HuH-7.5 (cell line): Measurements from ENCODE around the gene RPL27A.

Experiments
- DNase-seq: peaks from one replicate; pipeline ENCODE4 v3.0.0; 2011; ENCODE audit warnings: low spot score

RPL27A gene

GRCh38 chr11:8699903-8700302, 17.3 kb downstream of the RPL27A start:
- no peak for DNase-seq

- no peak for DNase-seq
Observed at GRCh38 chr11:8701891-8702597, 19.5 kb downstream of the RPL27A start.

- no peak for DNase-seq
Observed at GRCh38 chr11:8702598-8702915, 20.0 kb downstream of the RPL27A start.

- no peak for DNase-seq
Observed at GRCh38 chr11:8704136-8704535, 21.5 kb downstream of the RPL27A start.

GRCh38 chr11:8705146-8705545, 22.6 kb downstream of the RPL27A start:
- no peak for DNase-seq

- no peak for DNase-seq
Observed at GRCh38 chr11:8706673-8707432, 24.3 kb downstream of the RPL27A start.

- no peak for DNase-seq
Observed at GRCh38 chr11:8707541-8708191, 25.1 kb downstream of the RPL27A start.

GRCh38 chr11:8709002-8709672, 26.5 kb downstream of the RPL27A start:
- DNase-seq, result no peak

GRCh38 chr11:8709777-8710176, 27.2 kb downstream of the RPL27A start:
- no peak for DNase-seq

- no peak for DNase-seq
Observed at GRCh38 chr11:8711895-8712442, 29.4 kb downstream of the RPL27A start.

GRCh38 chr11:8712506-8712905, 29.9 kb downstream of the RPL27A start:
- no peak for DNase-seq

GRCh38 chr11:8713760-8714454, 31.3 kb downstream of the RPL27A start:
- no peak for DNase-seq

- no peak for DNase-seq
Observed at GRCh38 chr11:8714622-8715225, 32.1 kb downstream of the RPL27A start.

GRCh38 chr11:8715501-8715900, 32.9 kb downstream of the RPL27A start:
- no peak for DNase-seq

- no peak for DNase-seq
Observed at GRCh38 chr11:8717544-8717875, 34.9 kb downstream of the RPL27A start.

- no peak for DNase-seq
Observed at GRCh38 chr11:8717876-8718753, 35.5 kb downstream of the RPL27A start.

- DNase-seq, result no peak
Observed at GRCh38 chr11:8719211-8719649, 36.6 kb downstream of the RPL27A start.

GRCh38 chr11:8719721-8720120, 37.1 kb downstream of the RPL27A start:
- no peak for DNase-seq

GRCh38 chr11:8720352-8720751, 37.8 kb downstream of the RPL27A start:
- no peak for DNase-seq

GRCh38 chr11:8720868-8721608, 38.4 kb downstream of the RPL27A start:
- DNase-seq, result no peak
